SH-SY5Y (cell line): ENCODE results near the gene LILRB1.

ENCODE experiments used
- GATA2 ChIP-seq: IDR thresholded peaks from 2 replicates; pipeline ENCODE4 v1.6.1; 2011; ENCODE audit warnings: mild to moderate bottlenecking, low read depth, low read length
- GATA3 ChIP-seq: IDR thresholded peaks from 2 replicates; pipeline ENCODE4 v1.6.1; 2011; ENCODE audit warnings: low read depth, mild to moderate bottlenecking, low read length, moderate library complexity

LILRB1 gene

DNA sequence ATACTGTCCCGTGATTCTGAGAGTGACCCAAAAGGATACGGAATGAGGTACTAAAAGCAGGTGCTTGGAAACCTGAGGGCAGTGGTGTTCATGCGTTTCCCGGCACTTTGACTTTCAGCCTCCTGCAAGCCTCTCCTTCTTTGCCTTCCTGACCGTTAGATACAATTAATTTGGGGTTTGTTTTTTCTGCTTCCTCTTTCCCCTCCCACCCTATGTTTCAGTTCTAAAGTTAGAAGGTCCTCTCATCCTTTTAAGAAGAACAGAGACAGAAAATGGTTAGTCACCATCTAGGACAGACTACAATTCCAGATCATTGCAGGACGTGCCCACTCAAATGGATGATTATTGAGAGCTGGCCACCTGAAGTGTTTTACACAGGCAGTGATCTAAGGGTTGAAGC, 30.7 kb downstream of the LILRB1 start:
- no peak for TF ChIP-seq GATA3
- TF ChIP-seq GATA2: no peak

DNA sequence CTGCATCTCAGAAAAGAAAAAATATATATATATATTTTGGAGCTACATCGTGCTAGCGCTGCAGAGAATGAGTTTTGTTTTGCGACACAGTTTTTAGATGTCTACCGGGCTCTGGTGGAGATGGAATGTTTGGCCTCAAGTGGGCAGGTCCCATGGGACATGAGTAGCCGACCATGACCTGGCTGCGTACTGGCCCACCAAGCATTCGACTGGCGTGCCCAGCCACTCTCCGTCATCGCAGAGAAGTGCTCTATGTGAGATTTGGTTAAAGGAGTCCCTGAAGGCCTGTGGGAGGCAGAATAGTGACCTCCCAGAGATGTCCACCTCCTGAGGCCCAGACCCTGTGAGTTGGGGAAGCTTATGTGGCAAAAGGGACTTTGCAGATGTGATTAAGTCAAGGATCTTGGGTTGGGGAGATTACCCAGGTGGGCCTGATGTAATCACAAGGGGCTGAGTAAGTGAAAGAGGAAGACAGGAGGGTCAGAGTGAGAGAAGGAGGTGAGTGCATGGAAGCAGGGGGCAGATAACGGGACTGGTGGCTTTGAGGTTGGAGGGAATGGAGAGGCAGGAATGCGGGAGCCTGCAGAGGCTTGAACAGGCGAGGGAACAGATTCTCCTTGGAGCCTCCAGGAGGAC, 31.7 kb downstream of the LILRB1 start:
- TF ChIP-seq GATA3 (no peak), GATA2 (no peak)

DNA sequence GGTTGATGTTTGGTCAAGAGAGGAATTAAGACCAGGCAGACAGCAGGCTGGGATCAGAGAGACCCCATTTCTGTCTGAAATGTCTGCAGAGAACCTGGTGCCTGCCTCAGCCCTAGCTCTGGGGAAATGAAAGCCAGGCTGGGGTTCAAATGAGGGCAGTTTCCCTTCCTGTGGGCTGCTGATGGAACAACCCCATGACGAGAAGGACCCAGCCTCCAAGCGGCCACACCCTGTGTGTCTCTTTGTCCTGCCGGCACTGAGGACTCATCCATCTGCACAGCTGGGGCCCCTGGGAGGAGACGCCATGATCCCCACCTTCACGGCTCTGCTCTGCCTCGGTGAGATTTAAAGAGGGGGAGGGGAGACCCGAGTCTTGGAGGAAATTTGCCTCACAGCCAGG, 32.4 kb downstream of the LILRB1 start, which contains the start of gene LILRB4:
TSS of gene LILRB4 (plus strand) at position 256 of the 400 bp plus-strand sequence. CDS start at position 305, 49 bp downstream.
- TF ChIP-seq GATA3 (no peak), GATA2 (no peak)

DNA sequence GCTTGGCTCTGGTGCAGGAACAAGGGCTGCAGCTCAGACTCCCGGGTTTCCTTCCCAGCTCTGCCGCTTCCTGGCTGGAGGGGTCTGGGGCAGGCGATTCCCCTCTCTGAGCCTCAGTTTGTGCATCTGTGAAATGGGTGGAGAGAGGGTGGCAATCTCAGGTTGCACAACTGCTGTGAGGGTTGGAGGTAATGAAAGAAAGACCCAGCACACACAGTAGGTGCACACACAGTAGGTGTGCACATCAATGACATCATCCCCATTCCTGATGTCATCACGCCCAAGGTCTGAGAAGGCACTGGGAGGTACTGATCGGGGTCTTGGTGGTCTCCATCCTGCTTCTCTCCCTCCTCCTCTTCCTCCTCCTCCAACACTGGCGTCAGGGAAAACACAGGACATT, 35.2 kb downstream of the LILRB1 start:
- TF ChIP-seq GATA2: no peak
- TF ChIP-seq GATA3: no peak

- TF ChIP-seq GATA2: no peak
- no peak for TF ChIP-seq GATA3
Measured at GRCh38 chr19:54667217-54667616, 36.9 kb downstream of the LILRB1 start.

GRCh38 chr19:54668353-54668752, 38.1 kb downstream of the LILRB1 start:
- no peak for TF ChIP-seq GATA2
- no peak for TF ChIP-seq GATA3

GRCh38 chr19:54670576-54671357, 40.5 kb downstream of the LILRB1 start:
- TF ChIP-seq GATA3: no peak
- TF ChIP-seq GATA2: no peak

DNA sequence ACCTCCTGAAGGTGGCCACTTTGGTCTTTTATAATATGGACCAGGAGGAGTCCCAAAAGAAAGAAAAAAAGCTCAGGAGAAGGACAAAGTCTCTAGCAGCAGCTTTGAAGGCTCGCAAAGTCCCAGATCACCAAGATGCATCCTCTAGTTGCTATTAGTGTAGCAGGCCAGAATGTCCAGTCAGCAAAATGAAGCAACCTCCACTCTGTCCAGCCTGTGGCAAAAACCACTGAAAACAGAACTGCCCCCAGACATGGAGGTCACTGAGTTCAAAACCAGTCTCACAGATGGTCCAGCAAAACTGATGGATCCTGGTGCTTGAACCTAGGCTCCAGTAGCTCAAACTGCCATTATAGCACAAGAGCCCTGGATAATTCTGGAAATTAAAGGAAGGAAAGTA, 42.9 kb downstream of the LILRB1 start:
- TF ChIP-seq GATA3: no peak
- TF ChIP-seq GATA2: no peak

GRCh38 chr19:54674021-54674617, 43.8 kb downstream of the LILRB1 start:
- no peak for TF ChIP-seq GATA2
- no peak for TF ChIP-seq GATA3

- TF ChIP-seq GATA3 (no peak), GATA2 (no peak)
Measured at GRCh38 chr19:54677217-54677616, 46.9 kb downstream of the LILRB1 start.

GRCh38 chr19:54682306-54682856, 52.1 kb downstream of the LILRB1 start:
- TF ChIP-seq GATA3: no peak

DNA sequence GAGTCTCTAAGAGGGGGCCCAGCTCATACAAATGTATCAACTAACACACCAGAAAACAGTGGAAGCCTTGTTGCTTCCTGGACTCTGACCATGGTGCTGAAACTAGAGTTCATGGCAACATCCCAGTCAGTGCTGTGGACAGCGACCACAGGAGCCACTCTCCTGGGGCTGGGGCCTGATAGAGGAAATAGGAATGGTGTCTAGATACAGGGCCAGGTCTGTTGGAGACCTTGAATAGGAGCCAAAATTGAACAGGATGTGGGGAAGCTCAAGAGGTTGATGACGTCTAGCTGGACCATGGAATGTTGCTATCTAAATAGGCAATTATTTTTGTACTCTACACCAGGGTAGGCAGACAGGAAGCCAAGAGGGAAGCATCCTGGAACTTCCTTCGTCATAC, 54.2 kb downstream of the LILRB1 start:
- TF ChIP-seq GATA2 (no peak), GATA3 (no peak)
